GM21515 (cell line): ENCODE results near the gene SCRT2.

ENCODE experiments used
- ATAC-seq: cut with Tn5 transposase; IDR thresholded peaks from one replicate; pipeline ENCODE4 v1.9.1; 2021; ENCODE audit not compliant: unreplicated experiment

The SCRT2 gene

DNA sequence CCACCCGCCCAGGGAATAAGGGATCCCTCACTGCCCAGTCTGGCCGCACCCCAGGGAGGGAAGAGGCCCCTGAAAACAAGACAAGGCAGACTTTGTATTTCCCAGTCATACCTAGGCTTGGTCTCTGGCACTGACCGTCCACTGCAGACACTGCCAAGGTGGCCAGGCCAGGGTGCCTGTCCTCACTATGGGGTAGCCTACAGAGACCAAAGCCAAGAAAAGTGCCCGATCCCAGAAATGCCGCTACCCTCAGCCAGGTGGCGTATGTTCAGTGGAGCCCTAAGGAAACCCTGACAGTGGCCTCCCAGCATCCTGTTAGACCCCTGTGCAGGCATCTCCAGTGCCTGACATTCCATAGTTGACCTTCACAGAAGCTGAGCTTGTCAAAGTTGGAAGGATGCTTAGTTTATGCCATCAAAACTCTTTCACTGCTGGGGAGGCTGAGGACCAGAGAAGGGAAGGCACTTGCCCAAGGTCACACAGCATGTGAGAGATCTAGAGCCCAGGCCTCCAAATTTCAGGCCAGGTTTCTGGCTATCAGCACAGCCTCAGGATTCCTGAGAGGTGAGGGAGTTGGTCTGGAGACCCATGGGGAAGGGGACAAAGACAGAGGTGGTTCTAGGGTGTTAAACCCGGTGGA is 2.5 kb downstream of the SCRT2 start:
- ATAC-seq = no peak

DNA sequence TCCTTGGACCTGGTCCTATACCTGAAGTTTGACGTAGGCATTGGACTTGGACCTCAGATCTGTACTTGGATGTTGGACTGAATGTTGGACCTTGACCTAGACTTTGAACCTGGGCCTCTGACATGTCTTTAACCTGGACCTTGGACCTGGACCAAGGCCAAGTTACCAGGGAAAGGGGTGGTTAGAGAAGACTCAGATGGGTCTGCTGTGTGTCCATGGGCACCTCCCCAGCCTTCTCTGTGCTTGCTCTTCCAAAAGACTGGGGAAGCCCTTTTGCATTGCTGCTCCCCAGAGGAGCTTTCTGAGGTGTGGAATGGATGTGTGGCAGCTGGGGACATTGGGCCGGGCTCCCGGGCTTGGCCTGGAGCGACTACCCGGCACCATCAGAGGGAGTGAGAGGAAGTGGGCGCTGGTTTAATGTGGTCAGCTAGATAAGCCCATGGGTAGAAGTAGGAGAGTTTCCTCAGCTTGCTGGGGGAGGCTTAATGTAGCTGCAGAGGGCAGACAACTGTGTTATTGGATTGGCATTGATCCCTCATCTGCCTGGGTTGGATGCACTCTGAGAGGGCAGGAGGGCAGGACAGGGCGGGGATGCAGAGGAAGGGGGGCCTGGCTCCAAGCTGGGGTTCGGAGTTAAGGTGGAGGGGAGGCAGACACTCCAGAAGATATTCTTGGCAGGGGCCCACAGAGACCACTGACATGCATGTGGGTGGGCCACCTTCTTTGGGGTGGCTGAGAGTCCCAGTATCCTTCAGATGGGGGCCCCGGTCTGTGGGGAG is 4.2 kb downstream of the SCRT2 start:
- ATAC-seq = no peak

DNA sequence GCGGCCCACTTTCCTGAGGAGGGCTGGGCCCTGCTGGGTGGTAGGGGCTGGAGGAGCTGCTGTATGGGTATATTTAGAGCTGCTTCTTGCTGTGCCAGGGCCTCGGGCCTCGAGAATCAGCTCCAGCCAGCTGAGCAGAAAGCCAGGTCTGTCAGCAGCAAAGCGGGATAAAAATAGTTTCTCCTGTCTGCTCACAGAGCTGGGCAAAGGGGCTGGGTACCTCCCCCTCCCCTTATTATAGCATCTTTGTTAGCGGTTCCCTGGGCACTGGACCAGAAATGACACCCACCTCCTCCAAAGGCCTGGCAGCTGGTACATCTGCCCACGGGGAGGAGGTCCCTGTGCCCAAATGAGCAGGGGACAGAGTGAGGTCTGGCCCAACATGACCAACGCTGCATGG is 6.0 kb downstream of the SCRT2 start:
- no peak for ATAC-seq

DNA sequence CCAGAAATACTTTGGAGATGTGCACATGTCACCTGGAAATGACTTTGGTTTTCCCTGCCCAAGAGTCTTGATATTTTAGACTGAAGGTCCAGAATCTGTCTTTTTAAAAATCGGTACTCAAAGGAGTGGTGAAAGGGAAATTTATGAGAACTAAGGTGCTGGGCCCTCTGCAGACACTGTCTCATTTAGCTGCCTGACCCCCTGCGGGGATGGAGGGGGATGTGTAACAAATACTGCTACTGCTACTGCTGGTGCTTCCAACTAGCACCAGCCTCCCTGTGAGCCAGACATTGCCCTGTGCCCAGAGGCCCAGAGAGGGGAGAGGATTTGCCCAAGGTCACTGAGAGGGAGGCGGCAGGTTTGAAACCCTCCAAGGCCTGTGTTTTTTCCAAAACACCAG is 7.0 kb downstream of the SCRT2 start:
- ATAC-seq = no peak

DNA sequence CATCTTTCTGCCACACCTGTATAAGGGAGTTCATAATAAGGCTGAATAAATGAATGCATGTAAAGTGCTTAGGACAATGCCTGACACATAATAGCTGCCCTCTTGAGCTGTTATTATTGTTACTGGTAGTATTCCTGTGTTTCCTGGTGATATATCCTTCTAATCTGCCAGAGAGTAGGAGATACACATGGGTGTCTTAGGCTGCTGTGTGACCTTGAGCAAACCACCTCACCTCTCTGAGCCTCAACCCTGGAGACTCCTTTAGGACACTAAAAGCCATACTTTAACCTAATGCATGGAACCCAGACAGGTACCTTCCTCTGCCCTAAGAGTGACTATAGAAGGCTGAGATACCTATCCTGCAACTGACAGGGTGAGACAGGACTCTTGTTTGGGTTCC is 7.6 kb downstream of the SCRT2 start:
- ATAC-seq = no peak

DNA sequence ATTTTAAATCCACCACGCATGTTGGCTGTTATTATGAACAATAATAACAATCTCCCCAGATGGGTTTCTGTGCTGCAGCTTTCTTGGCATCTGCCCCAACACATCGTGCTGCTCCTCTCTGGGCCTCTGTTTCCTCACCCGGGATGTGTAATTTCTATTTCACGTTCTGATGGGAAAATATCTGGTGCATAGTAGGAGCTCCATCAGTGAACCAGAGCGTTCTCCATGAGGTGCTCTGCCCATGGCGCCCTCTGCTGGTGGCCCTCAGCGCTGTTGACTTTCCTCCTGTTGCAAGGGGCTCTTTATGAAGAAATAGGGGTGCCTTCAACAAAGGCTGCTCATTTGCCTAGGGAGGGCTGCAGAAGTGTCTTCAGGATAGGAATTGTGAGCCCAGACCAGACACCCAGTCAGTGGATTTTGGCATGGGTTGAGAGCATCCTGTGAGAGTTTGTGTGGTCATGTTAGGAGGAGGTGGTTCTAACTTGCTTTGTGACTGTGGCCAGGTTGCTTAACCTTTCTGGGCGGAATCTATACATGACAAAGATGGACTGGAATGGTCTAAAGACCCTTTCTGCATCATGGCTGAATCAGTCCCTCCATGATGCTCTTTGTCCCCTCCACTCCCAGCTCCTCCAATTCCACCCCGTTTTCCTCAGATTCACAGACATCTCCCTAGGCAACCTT is 8.1 kb downstream of the SCRT2 start:
- ATAC-seq = no peak

DNA sequence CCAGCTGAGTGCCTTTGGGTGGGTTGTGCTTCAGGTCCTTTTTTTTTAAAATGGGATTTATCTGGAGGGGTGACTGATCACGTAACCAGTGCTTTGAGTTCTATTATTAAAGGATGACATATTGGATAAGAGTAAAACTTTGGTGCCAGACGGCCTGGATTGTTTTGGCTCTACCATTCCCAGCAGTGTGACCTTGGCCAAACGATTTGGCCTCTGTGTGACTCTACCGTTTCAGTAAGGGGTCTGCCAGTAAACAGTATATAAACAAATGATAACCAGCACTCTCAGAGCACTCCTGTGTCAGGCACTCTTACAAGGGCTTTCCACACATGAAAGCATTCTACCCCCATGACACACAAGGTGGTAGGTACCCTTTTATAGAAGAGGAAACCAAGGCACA is 8.7 kb downstream of the SCRT2 start:
- ATAC-seq = no peak

DNA sequence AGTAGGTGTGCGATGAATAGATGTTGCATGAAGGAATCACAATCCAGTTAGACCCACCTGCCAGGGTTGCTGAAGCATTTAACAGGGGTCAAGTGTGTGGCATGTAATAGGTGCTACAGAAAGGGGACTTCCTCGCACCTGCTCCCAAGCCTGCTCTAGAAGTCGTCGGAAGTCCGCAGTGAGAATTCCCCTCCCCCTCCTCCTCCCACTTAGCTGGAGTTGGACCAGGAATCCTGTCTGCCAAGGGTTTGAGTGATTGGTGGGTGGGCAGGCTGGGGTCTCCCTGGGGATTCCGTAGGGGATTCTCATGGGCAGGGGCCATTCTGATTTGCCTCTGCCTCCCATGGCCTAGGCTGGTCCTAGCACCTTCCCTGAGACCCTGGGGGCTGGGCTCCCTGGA is 10.3 kb downstream of the SCRT2 start:
- ATAC-seq = no peak

DNA sequence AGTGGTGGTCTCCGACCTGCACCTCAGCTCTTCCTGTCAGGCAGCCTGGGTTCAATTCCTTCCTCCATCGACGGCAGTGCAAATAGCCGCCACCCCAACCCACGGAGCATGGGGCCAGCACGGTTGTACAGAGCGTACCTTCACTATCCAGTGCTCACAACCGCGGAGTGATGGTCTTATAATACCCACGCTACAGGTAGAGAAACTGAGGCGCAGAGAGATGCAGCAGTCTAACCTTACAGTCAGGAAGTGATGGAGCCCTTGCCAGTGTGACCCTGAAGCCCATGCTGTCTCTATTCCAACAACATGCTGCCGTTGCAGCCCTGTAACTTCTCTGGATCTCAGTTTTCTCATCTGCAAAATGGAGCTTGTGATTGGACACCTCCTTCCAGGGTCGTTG is 11.0 kb downstream of the SCRT2 start:
- ATAC-seq = no peak

DNA sequence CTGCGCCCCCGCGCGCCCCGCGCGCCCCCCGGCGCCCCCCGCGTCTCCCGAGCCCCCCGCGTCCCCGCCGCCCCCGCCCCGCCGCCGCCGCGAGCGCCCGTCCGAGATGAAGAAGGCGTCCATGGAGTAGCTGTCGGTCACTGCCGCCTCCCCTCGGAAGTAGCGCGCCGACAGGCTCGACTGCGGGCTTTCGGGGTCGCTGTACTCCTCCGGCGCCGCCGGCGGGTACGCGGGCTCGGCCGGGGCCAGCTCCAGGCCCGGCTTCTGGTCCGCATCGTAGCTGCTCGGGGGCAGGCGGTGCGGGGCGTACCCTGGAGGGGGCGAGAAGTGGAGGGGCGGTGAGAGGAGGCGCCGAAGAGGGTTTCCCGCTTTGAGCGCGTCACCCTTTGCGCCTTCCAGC is 11.5 kb downstream of the SCRT2 start:
- ATAC-seq = no peak

DNA sequence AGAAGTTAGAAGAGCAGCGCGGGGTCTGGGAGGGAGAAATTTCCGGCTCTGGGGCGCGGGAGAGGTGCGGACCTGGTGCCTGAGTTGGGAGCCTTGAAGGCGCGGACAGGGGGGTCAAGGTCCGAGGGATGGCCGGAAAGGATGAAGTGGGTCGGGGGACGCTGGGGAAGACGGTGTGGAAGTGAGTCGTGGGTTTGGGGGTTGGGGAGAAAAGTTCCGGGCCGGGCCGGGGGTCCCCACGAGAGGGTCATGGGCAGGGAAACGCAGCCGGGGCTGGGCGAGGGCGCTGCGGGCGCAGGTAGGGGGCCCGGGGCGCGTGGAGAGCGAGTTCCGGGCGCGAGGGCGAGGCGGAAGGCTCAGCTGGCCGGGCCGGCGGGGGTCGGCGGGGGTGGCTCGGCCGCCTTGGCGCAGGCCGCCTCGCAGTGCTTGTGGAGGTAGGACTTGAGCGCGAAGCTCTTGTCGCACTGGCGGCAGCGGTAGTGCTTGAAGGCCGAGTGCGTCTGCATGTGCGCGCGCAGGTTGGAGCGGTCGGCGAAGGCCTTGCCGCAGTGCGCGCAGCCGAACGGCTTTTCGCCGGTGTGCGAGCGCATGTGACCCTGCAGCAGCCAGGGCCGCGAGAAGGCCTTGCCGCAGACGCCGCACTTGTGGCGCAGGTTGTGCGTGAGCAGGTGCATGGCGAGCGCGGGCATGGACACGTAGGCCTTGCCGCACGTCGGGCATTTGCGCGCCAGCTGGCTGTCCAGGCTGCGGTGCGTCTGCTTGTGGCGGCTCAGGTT is 12.1 kb downstream of the SCRT2 start:
- ATAC-seq = no peak

DNA sequence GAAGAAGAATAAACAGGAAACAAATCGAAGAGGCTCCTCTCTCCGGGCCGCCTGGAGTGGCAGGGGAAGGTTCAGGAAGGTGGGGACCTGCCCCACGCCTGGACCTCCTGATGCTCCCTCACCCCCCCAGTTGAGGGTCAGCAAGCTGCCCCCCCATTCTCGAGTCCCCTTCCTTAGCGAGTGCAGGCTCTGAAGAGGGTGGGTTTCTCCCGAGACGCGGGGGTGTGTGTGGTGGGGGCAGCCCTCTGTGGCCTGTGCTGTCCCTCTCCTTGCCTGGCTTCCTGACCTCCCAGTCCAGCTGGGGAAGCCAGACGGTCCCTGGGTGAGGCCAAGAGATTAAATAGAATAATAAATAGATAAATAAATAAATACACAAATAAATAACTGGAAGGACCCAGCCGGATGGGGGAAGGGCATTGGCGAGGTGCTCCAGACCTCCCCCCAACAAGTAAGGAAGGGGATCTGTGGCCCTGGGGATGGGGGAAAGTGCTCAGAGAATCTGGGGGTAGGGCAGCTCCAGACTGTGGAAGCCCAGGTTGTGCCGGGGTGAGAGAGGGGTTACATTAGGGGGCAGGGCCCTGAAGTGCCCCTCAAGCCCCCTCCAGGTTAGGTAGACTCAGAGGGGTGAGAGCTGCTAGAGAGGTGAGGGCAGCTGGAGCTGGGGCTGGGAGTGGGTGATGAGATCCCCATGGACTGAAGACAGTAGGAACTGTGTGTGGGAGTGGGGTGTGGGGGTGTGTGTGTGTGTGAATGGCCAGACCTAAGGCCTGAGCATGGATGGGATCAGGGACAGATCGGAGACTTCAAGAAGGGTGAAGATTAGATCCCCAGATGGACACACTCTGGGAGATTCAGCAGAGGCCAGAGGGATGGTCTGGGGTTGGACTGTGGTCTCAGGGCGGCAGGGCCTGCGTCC is 13.1 kb downstream of the SCRT2 start:
- ATAC-seq = no peak

DNA sequence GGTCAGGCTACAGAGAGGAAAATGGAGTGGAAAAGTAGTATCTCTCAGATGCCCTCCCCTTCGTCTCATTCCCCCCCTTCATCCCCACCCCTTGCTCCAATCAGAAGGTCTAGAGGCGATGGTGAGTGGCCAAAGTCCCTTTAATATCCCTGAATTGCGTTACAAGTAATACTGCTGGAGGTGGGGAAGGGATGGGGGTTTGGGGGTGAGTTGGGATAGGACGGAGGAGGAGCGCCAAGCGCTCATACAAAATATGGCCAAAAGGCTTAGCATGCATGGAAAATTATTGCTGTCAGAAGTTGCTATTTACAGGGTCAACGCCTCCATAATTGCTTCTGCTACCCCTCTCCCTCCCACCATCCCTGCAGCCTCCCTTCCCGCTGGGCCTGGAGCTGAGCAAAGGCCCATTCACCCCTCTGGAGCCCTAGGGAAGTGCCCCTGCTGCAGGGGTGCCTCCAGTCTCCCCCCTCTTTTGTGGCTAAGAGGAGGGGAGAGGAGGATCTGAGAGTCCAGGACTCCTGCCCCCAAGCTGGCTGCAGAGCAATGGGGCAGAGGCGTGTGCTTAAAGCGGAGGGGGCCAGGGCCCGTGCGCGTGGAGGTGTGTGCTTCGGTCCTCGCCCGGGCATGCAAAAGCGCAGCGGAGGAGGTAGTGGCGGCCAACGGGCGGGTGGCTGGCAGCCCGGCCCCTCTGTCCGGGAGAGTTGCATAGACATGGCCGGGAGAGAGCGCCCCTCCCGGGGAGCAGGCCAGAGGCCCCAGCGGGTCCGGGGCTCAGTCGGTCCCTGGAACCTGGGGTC is 13.9 kb downstream of the SCRT2 start:
- no peak for ATAC-seq

DNA sequence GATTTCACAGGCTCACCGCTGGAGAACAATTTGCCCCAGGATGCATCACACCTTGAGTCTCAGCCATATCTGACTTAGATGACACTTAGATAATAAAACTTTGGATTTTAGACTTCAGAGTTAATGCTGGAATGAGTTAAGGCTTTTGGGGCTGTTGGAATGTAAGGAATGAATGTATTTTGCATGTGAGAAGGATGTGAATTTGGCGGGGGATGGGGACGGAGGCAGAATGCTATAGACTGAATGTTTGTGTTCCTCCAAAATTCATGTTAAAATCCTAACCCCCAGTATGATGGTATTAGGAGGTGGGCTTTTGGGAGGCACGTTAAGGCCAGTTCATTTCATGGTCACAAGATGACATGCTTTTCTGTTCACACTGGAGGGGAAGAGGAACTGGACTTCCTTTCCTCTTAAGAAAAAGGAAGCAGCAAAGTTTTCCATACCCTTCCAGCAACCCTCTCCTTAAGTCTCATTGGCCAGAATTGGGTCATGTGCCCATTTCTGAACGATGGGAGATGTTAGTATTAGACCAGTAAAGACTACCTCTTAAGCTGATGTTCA is 16.8 kb downstream of the SCRT2 start:
- no peak for ATAC-seq

DNA sequence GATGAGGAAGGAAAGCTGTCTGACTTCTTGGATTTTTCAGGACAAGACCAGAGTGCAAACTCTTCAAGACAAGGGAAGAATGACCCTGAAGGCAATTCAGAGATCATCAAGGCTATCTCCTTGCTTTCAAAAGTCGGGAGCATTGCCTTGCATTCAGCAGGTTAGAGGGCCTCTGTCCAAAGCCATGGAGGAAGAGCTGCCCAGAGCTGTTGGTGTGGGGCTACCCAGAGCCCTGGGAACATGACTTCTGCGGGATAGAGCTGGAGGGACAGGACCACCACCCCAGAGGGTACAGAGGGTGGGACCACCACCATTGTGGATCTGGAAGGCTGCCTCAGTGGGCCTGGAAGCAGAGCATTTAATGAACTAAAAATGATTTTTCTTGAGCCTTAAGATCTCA is 17.4 kb downstream of the SCRT2 start:
- no peak for ATAC-seq

DNA sequence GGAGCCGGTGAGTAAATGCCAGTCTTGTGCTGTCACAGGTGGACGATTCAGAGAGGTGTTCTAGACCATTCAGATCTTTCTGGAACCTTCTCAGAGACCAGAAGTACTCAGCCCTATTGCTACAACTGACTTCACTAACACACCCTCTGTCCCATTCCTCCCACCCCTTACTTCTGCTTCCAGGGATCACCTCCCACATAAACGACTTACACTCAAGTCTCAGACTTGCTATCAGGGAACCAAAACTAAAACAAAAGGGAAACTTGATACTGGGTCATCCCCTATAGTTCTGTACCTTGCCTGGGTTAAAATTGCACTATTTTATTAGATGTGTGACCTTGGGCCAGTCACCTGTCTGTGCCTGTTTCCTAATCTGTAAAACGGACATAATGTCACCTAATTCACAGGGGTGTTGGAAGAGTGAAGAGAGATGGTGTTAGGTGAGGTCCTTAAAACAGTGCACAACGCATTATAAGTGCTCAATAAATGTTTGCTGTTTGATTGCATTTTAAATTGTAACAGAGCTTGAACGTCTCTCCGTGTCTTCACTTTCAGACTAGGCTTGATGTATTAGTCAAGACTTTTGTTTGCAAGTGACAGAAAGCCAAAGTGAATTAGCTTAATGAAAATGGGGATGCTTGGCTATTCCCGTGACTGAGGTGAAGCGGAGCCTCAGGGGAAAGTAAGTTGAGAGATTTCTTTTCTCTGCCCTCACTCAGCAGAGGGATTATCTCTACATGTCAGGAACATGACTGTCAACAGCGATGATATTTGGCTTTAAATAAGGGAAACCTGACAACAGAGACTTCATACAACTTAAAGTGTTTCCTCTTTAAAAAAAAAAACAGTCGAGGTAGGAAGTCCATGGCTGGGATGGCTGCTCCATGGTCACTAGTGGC is 19.6 kb downstream of the SCRT2 start:
- no peak for ATAC-seq

DNA sequence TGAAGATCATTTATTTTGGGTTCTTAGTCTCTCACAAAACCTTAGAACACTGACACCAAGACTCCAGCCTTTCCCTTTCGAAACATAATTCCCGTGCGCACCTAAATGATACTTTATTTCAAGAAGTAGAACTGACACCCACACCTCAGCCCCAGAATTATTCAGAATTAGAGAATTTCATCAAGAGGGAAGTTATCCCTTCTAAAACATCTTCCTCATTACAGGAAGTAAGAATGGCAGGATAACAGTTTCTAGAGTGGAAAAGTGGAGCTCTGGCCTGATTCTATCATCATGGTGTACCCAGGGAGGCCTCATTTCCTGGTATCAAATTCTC is 21.2 kb downstream of the SCRT2 start:
- ATAC-seq = no peak

DNA sequence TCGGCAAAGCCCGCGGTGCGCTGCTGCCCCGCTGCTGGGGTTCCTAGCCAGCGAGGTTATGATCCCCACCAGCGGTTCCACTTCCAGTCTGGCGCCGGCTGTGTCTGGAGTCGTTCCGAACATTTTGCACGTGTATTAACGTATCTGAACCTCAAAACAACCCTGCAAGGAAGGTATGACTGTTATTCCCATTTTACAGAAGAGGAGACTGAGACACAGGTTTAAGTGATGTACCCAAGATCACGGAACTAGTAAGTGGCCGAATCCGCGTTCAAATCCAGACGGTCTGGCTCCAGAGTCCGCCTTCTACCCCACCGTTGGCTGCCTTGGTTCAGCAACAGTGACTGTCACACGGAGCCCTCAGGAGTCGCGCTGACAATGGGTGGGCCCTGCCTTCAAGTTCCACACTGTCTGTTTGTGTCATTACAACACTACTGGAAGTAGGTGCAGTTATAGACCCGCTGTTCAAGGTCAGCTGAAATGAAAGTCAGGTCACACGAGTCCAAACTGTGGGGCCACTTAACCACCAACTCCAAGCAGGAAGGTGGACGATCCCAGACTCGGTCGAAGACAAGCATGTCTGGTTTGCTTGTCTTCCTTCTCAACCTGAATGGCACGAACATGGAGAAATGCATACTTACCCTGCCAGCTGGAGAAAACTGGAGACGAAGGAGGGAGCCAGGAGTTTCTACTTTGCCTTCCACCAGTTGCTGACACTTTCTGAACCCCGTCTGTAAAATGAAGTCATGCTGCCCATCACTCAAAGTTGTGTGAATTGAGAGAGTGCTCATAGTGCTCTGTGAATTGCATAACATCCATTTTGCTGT is 21.8 kb downstream of the SCRT2 start:
- ATAC-seq = no peak
